NK-92 treated with Interleukin-12 subunit alpha and Interleukin-12 subunit beta, amount 100 ng/mL, for 24 hours (cell line): ENCODE results near the gene MAP4K5.
"Not testable (repeated sequence)": the region's sequence is repeated elsewhere in the genome, so short reads cannot be mapped to it uniquely, and the experiment has no call there.

ENCODE experiments used
- DNase-seq: peaks from one replicate; lab custom pipeline; 2025; lab: John Stamatoyannopoulos, UW

The MAP4K5 gene

GRCh38 chr14:50532502-50533240 is at the start of gene MAP4K5:
TSS of gene MAP4K5 (minus strand) at chr14:50532569. CDS start at chr14:50532049, 520 bp downstream.
- peak; percentile 78 for DNase-seq

GRCh38 chr14:50578433-50578832 is 46.1 kb upstream of the MAP4K5 start:
- DNase-seq = no peak

DNA sequence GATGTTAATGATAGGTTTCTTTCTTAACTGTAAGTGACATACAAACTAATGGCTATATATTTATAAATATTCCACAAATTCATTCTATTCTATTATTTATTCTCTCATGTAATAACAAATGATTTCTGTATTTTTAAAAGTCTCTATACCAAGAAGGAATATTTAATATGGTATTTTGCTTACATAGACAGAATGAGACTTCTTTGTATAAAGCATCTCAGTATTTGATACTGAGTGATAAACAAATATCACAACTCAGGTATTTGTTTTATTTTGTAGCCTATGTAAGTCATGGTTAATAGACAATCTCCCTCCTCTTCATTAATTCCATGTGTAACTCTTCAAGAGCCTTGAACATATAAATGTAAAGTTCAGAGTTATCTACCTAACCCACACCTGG is 45.6 kb upstream of the MAP4K5 start:
- DNase-seq = no peak

DNA sequence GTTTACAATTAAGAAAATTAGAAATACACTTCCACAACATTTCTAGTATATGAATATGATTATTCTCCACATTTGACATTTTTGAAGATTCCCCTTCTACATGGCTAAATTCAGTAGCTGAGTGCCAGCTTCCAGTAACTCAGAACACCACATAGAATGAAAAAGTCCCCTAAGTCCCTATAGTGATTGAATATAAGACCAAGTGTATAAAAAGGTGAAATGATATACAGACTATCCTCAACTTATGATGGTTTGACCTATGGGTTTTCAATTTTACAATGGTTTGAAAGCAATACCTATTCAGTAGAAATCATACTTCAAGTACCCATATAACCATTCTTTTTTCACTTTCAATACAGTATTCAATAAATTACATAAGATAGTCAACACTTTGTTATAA is 43.4 kb upstream of the MAP4K5 start:
- DNase-seq = no peak

GRCh38 chr14:50573862-50574261 is 41.5 kb upstream of the MAP4K5 start:
- DNase-seq = no peak

GRCh38 chr14:50569714-50570274 is 37.4 kb upstream of the MAP4K5 start:
- DNase-seq = no peak

- DNase-seq = no peak
These were observed 30.5 kb upstream of the MAP4K5 start for GRCh38 chr14:50562841-50563240.

- DNase-seq = no peak
These were observed 28.5 kb upstream of the MAP4K5 start for GRCh38 chr14:50560931-50561285.

- no peak for DNase-seq
These were observed 27.9 kb upstream of the MAP4K5 start, which contains the start of gene ATL1 for GRCh38 chr14:50559990-50560930. TSS of gene ATL1 (plus strand) at chr14:50560145. CDS start at chr14:50560266, 121 bp downstream.

DNA sequence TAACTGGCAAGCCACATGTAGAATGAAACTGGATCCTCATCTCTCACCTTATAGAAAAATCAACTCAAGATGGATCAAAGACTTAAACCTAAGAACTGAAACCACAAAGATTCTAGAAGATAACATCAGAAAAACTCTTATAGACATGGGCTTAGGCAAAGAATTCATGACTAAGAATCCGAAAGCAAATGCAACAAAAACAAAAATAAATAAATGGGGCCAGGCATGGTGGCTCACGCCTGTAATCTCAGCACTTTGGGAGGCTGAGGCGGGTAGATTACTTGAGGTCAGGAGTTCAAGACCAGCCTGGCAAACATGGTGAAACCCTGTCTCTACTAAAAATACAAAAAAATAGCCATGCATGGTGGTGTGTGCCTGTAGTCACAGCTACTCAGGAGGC is 20.4 kb upstream of the MAP4K5 start:
- not testable (repeated sequence) for DNase-seq

DNA sequence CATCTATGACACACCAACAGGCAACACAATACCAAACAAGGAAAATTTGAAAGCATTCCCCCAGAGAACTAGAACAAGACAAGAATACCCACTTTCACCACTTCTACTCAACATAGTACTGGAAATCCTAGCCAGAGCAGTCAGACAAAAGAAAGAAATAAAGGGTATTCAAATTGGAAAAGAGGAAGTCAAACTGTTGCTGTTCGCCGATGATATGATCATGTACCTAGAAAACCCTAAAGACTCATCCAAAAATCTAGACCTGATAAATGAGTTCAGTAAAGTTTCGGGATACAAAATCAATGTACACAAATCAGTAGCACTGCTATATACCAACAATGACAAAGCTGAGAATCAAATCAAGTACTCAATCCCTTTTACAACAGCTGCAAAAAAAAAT is 19.5 kb upstream of the MAP4K5 start:
- no peak for DNase-seq

DNA sequence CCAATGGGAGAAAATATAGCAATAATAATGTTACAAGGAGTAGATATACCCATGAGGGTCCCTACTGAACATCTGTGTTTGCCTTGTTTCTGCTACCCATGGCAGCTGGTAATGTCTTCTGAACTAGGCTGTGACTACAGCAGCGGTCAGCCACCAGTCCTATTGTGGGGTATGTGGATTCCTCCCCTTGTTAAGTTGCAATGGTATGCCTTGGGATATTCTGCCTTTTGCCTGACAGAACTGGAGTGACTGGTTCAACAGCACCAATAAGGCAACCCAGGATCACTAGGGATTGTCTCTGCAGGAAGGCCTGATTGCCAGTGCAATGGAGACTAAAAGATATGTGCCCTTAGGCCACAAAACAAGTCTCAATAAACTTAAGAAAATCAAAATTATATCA is 17.9 kb upstream of the MAP4K5 start:
- no peak for DNase-seq

DNA sequence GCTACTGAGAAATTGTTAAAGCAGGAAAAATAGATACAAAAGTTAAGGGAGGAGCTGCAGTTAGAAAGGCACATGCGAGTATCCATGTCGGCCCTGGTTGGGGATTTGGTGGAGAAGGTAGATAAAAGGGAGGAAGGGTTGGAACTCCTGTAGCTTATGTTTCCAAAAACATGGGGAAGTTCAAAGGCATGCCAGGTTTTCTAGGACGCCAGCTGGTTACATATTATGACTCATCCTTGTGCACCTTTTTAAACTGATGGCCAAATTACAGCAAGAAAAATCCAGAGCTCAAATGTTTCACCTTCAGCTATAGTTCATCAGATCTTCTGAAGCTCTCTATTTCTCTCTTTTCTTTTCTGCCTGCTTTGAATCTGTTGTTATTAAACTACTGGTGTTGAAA is 13.2 kb upstream of the MAP4K5 start:
- DNase-seq = no peak

DNA sequence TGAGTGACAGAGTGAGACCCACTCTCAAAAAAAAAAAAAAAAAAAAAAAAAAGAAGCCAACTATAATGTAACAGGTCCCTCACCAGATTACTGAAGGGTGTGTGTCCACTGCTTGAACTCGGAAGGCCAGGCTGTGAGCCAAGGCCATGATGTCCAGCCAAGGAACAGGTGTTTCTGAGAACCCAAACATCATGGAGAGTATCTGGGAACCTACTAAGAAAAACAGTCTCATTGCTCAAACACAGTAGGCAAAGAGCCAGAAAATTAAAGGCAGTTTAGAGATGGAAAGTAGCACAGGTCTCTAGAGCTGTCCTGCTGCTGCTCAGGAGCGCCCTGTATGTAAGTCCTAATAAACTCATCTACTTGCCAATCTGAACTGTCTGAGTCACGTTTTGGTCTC is 12.5 kb upstream of the MAP4K5 start:
- no peak for DNase-seq

- peak; percentile 4 for DNase-seq
These were observed 10.6 kb upstream of the MAP4K5 start for GRCh38 chr14:50542941-50543418.

DNA sequence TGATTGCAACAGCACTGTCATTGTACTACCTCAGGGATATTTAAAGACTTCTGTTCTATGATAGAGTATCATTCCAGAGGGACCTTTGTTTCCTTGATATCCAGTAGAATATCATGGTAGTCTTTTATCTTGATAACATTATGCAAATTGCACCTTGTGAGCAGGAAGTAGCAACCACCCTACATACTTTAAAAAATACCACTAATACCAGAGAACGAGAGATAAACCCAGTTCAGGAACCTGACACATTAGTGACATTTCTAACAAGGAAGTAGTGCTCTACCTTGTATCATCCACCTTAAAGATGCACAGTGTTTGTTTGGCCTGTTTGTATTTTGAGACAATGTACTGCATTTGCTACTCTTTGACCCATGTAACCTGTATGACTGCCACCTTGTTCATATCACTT is 8.8 kb upstream of the MAP4K5 start:
- no peak for DNase-seq

DNA sequence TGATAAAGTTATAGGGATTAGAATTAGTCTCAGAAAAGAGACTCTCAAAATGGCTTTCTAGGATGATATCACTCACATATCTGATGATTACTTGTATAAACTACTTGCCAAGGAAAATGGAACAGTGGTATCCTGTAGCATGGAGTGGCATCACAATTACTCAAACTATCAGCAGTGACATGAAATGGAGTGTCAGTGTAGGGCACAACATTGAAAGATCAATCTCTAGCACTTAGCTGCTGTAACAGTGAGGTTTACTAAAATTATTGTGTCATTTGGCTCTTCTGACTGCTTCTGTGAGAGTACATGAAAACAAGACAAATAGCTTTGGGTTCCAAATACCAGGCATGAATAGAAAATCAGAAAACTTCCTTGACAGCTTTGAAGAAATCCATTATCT is 6.7 kb upstream of the MAP4K5 start:
- no peak for DNase-seq

DNA sequence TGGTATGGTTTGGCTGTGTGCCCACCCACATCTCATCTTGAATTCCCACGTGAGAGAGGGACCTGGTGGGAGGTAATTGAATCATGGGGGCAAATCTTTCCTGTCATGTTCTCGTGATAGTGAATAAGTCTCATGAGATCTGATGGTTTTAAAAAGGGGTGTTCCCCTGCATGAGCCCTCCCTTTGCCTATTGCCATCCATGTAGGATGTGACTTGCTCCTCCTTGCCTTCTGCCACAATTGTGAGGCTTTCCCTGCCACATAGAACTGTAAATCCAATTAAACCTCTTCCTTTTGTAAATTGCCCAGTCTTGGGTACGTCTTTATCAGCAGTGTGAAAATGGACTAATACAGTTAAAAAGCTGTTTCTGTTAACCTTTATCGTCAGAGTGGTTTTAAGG is 5.7 kb upstream of the MAP4K5 start:
- DNase-seq = not testable (repeated sequence)

- no peak for DNase-seq
These were observed 2.6 kb upstream of the MAP4K5 start for GRCh38 chr14:50534997-50535396.

DNA sequence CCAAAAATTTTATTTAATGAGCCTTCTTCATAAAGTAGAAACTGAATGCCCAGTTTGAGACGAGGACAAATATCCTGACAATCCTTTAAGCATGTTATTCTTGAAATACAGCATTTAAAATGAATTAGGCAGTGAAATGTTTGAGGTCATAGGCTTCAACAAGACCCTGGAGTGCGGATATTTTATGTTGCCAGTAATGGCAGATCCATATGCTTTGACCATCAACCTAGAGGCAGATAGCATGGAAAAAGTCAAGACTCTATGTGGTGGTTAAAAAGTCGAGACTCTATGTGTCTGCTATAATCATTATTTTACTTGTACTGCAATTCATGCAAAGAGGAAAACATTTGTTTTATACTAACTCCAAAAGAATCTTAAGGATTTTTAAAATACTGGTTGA is 2.0 kb upstream of the MAP4K5 start:
- no peak for DNase-seq

GRCh38 chr14:50533806-50534205 is 1.4 kb upstream of the MAP4K5 start:
- no peak for DNase-seq

DNA sequence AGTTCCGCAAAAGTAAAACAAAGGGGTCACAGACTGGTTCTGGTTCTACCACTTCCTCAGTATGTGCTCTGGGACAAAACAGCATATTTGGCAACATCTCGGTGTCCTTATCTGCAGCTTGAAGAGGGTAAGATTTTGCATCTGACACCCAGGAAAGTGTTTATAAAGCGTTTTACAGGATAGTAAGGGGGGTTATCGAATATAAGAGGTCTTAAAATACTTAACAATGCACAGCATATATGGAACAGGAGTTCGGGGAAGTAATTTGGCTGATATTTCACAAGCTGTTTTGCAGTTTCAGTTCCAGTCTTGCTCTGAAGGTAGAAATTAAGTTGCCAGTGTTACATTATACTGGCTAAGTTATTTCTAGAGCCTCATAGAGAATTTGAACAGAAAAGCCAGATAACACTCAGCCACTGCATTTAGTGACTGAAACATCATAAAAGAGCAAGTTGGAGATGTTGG is 904 bp upstream of the MAP4K5 start:
- DNase-seq = no peak
